ENCODE measurements around the gene DCLK1. TPM values are rescaled to one million over a fixed set of nuclear protein-coding genes. Genes with fewer than 3 reads are reported as not detected.

DCLK1 gene
- total and polyA plus RNA-seq, 7 donors = 0.98 to 15.1 (median 3.9) TPM

DNA sequence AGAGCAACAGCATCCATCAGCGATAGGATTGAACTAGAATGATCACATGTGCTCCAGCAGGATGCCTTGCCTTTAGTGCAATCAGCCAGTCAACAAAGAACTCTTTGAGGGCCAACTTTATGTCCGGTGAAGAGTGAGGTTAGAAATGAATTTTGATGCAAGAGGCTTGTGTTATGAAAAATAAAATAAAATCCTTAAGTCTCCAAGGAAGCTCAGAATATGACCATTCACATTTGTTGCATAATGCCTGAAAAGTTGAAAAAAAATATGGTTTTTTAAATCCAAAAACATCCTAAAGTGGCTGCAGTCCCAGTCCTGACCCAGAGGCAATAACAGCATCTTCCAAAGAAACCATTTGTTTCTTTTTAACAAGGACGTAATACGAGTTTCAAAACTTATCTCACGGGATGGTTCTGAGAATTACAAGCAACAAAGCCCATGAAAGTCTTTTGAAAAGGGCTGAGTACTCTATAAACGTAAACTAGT lies 61.3 kb downstream of the DCLK1 start:
- Histone ChIP-seq H3K27ac (no peak overlapping the region), H3K27me3 (ENCODE audit: insufficient read depth in 3 of 3, low read length in 2 of 3) (no peaks in the 10 kb centered on the region), H3K4me1 (no peaks in the 10 kb centered on the region), H3K9me3 (no peaks in the 10 kb centered on the region), H3K4me3 (no peak overlapping the region), H3K36me3 (ENCODE audit: insufficient read depth in 1 of 2, low read depth in 1 of 2) (no peaks in the 10 kb centered on the region)
- WGBS, 3 donors = 41 to 62% (median 43%) methylated on average over 6 of the region's 6 CpGs
- peak in 3 of 4 donors; percentile 48 to 75 (median 54) for ATAC-seq
- intact Hi-C loops (cut with DNase I) = no loop called here
- no peak for DNase-seq
- TF ChIP-seq, protein P1, sequence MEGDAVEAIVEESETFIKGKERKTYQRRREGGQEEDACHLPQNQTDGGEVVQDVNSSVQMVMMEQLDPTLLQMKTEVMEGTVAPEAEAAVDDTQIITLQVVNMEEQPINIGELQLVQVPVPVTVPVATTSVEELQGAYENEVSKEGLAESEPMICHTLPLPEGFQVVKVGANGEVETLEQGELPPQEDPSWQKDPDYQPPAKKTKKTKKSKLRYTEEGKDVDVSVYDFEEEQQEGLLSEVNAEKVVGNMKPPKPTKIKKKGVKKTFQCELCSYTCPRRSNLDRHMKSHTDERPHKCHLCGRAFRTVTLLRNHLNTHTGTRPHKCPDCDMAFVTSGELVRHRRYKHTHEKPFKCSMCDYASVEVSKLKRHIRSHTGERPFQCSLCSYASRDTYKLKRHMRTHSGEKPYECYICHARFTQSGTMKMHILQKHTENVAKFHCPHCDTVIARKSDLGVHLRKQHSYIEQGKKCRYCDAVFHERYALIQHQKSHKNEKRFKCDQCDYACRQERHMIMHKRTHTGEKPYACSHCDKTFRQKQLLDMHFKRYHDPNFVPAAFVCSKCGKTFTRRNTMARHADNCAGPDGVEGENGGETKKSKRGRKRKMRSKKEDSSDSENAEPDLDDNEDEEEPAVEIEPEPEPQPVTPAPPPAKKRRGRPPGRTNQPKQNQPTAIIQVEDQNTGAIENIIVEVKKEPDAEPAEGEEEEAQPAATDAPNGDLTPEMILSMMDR (IDR thresholded peaks at IDR 0.05) = no peak

DNA sequence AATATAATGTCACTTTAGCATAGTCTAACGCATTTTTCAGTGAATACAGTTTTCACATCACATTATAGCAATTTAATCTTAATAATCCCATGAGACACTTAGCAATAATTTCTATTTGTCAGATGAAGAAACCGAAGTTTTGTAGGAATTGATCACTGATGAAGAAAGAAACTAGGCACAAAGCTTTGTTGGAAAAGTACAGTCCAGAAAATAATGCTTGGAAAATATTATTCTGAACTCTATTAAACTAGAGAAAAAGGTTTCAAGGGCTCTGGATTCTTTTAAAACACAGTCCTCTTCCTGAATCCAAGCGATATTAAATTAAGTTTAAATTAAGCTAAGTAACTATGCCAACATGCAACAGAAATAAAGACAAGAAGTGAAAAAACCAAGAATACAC lies 62.2 kb downstream of the DCLK1 start:
- Histone ChIP-seq H3K4me3 (no peak overlapping the region), H3K27me3 (ENCODE audit: insufficient read depth in 3 of 3, low read length in 2 of 3) (no peaks in the 10 kb centered on the region), H3K9me3 (no peaks in the 10 kb centered on the region), H3K4me1 (no peaks in the 10 kb centered on the region), H3K27ac (no peak overlapping the region), H3K36me3 (ENCODE audit: insufficient read depth in 1 of 2, low read depth in 1 of 2) (no peaks in the 10 kb centered on the region)
- TF ChIP-seq, protein P1 (IDR thresholded peaks at IDR 0.05) = no peak
- 70 to 79% (median 72%) methylated on average over 3 of the region's 3 CpGs for WGBS, 3 donors
- DNase-seq (no peak), ATAC-seq (no peak)
- intact Hi-C loops (cut with DNase I) = no loop called here

GRCh38 chr13:36068566-36068965 lies 62.6 kb downstream of the DCLK1 start:
- 65 to 86% (median 84%) methylated on average over 1 of the region's 1 CpG for WGBS, 3 donors
- no peaks in the 10 kb centered on the region for H3K4me1 ChIP-seq
- H3K27me3 ChIP-seq (ENCODE audit: insufficient read depth in 3 of 3, low read length in 2 of 3) = no peaks in the 10 kb centered on the region
- DNase-seq (no peak), ATAC-seq (no peak)
- H3K9me3 ChIP-seq = no peaks in the 10 kb centered on the region
- H3K27ac ChIP-seq = no peak overlapping the region
- intact Hi-C loops (cut with DNase I) = no loop called here
- H3K36me3 ChIP-seq (ENCODE audit: insufficient read depth in 1 of 2, low read depth in 1 of 2) = no peaks in the 10 kb centered on the region
- H3K4me3 ChIP-seq = no peak overlapping the region
- TF ChIP-seq, protein P1 (IDR thresholded peaks at IDR 0.05) = no peak

GRCh38 chr13:36067746-36068381 lies 63.3 kb downstream of the DCLK1 start:
- WGBS, 3 donors = 19 to 36% (median 20%) methylated on average over 3 of the region's 3 CpGs

More at GRCh38 chr13:36067746-36068381, 63.3 kb downstream of the DCLK1 start:
- H3K9me3 ChIP-seq = no peaks in the 10 kb centered on the region
- H3K36me3 ChIP-seq (ENCODE audit: insufficient read depth in 1 of 2, low read depth in 1 of 2) = no peaks in the 10 kb centered on the region
- no peak for ATAC-seq
- TF ChIP-seq, protein P1 (IDR thresholded peaks at IDR 0.05) = no peak
- no peak overlapping the region for H3K4me3 ChIP-seq
- DNase-seq = no peak
- no peaks in the 10 kb centered on the region for H3K4me1 ChIP-seq
- intact Hi-C loops (cut with DNase I) = no loop called here
- H3K27ac ChIP-seq = no peak overlapping the region
- H3K27me3 ChIP-seq (ENCODE audit: insufficient read depth in 3 of 3, low read length in 2 of 3) = no peaks in the 10 kb centered on the region
